Skeletal muscle tissue (tissue), 4 donors: Measurements from ENCODE around the gene SOBP. TPM values are rescaled to one million over a fixed set of nuclear protein-coding genes. Genes with fewer than 3 reads are reported as not detected.
"Not testable (repeated sequence)": the region's sequence is repeated elsewhere in the genome, so short reads cannot be mapped to it uniquely, and the experiment has no call there.

Experiments used
- H3K27ac ChIP-seq: one replicate; pipeline ENCODE4 v1.7.0; 2013; ENCODE audit warnings: mild to moderate bottlenecking, low read depth, low read length, inconsistent platforms
- H3K27me3 ChIP-seq, 3 donors: one replicate each; pipeline ENCODE4 v1.7.0; 2013; ENCODE audit warnings: low read length in 3 of 3; ENCODE audit not compliant: control insufficient read depth in 3 of 3, insufficient read depth in 3 of 3
- H3K36me3 ChIP-seq, 3 donors: one replicate each; pipeline ENCODE4 v1.7.0; 2013; ENCODE audit warnings: low read length in 3 of 3; ENCODE audit not compliant: control insufficient read depth in 3 of 3, insufficient read depth in 3 of 3
- H3K4me1 ChIP-seq, 3 donors: one replicate each; pipeline ENCODE4 v1.7.0; 2013; ENCODE audit warnings: low read length in 3 of 3, mild to moderate bottlenecking in 3 of 3; ENCODE audit not compliant: control insufficient read depth in 3 of 3, insufficient read depth in 3 of 3
- H3K4me3 ChIP-seq, 3 donors: one replicate each; pipeline ENCODE4 v1.7.0; 2013; ENCODE audit warnings: low read length in 3 of 3
- H3K9ac ChIP-seq, 3 donors: one replicate each; pipeline ENCODE4 v1.7.0; 2013; ENCODE audit warnings: low read length in 3 of 3, mild to moderate bottlenecking in 3 of 3, moderate library complexity in 2 of 3, low read depth in 1 of 3
- H3K9me3 ChIP-seq, 3 donors: one replicate each; pipeline ENCODE4 v1.7.0; 2013; ENCODE audit warnings: low read length in 3 of 3; ENCODE audit not compliant: control insufficient read depth in 3 of 3
- total RNA-seq: library from RNA; depleted of rRNA; stranded (reverse); fragments of >200 nt; gene quantifications from one replicate; pipeline ENCODE4 v1.2.3, GENCODE V29; 2014
- donor health status: Osteomylitis.

Gene SOBP
- total RNA-seq, 1 donor from 2014 or later: 20.4 TPM

- Histone ChIP-seq H3K27ac (peak overlapping the region; percentile 84), H3K4me1 (peaks cover 29 to 52% (median 31%) of the 10 kb centered on the region in 3 donors), H3K9ac (no peak overlapping the region), H3K9me3 (no peaks in the 10 kb centered on the region), H3K27me3 (no peaks in the 10 kb centered on the region), H3K4me3 (no peak overlapping the region), H3K36me3 (no peaks in the 10 kb centered on the region)
Observed at GRCh38 chr6:107496892-107497684, 7.2 kb downstream of the SOBP start.

- Histone ChIP-seq H3K9me3 (no peaks in the 10 kb centered on the region), H3K4me1 (peaks cover 0 to 8% (median 2%) of the 10 kb centered on the region in 3 donors), H3K27ac (no peak overlapping the region), H3K27me3 (no peaks in the 10 kb centered on the region), H3K36me3 (peaks cover 0 to 5% (median 0%) of the 10 kb centered on the region in 3 donors), H3K4me3 (no peak overlapping the region), H3K9ac (no peak overlapping the region)
Observed at GRCh38 chr6:107504270-107505026, 14.5 kb downstream of the SOBP start.

GRCh38 chr6:107506145-107506544 is 16.2 kb downstream of the SOBP start:
- no peak overlapping the region for H3K9ac ChIP-seq
- H3K4me1 ChIP-seq: peaks cover under 1 to 8% (median 3%) of the 10 kb centered on the region in 3 donors
- H3K36me3 ChIP-seq: peaks cover 0 to 5% (median 0%) of the 10 kb centered on the region in 3 donors
- no peak overlapping the region for H3K4me3 ChIP-seq
- H3K9me3 ChIP-seq: no peaks in the 10 kb centered on the region
- H3K27ac ChIP-seq: no peak overlapping the region
- no peaks in the 10 kb centered on the region for H3K27me3 ChIP-seq

DNA sequence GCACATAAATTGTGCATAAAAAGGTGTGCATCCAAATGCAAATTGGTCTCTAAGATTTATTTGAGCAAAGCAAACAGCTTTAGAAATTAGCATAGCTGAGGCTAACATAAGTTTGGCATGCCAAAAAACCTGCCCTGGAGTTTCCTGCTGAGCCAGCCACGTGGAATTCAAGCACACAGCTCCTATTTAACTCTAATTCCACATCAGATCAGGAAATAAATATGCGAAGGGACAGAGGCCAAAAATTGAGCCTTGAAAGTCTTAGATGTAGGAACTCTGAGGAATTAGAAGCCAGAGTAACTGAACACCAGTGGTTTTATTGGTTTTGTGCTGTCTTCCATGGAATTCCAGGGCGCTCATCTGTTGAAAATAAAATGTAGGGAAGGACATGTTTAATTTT is 19.6 kb downstream of the SOBP start:
- Histone ChIP-seq H3K36me3 (peaks cover 0 to 5% (median 4%) of the 10 kb centered on the region in 3 donors), H3K27me3 (no peaks in the 10 kb centered on the region), H3K4me1 (peaks cover 6 to 11% (median 9%) of the 10 kb centered on the region in 3 donors), H3K27ac (no peak overlapping the region), H3K9me3 (no peaks in the 10 kb centered on the region), H3K9ac (no peak overlapping the region), H3K4me3 (no peak overlapping the region)

DNA sequence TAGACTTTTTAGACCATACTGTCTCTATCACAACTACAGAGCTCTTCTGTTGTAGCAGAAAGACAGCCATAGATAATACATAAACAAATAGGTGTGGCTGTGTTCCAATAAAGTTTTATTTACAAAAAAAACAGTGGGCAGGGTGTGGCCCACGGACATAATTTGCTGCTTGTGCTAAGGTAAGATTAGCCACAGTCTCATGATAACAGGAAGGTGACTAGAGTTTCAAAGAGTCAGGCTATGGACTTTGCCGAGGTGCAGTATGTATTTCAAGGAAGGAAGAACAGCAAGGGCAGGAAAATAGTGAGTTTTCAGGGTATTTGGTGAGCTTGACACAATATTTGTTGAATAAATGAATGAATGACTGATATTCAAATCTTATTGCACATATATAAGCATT is 20.2 kb downstream of the SOBP start:
- Histone ChIP-seq H3K9me3 (no peaks in the 10 kb centered on the region), H3K27me3 (no peaks in the 10 kb centered on the region), H3K9ac (no peak overlapping the region), H3K4me3 (no peak overlapping the region), H3K36me3 (peaks cover 0 to 5% (median 4%) of the 10 kb centered on the region in 3 donors), H3K27ac (no peak overlapping the region), H3K4me1 (peaks cover 6 to 11% (median 9%) of the 10 kb centered on the region in 3 donors)

- peaks cover 0 to 5% (median 4%) of the 10 kb centered on the region in 3 donors for H3K36me3 ChIP-seq
- peak overlapping the region in 1 of 3 donors; percentile 47 for H3K9ac ChIP-seq
- peaks cover 6 to 11% (median 9%) of the 10 kb centered on the region in 3 donors for H3K4me1 ChIP-seq
- peak overlapping the region in 1 of 3 donors; percentile 16 for H3K4me3 ChIP-seq
- H3K27ac ChIP-seq: no peak overlapping the region
- H3K27me3 ChIP-seq: no peaks in the 10 kb centered on the region
- no peaks in the 10 kb centered on the region for H3K9me3 ChIP-seq
Observed at GRCh38 chr6:107511511-107511993, 21.6 kb downstream of the SOBP start.

- no peaks in the 10 kb centered on the region for H3K9me3 ChIP-seq
- no peak overlapping the region for H3K9ac ChIP-seq
- H3K4me3 ChIP-seq: no peak overlapping the region
- peaks cover 6 to 11% (median 9%) of the 10 kb centered on the region in 3 donors for H3K4me1 ChIP-seq
- peaks cover 0 to 8% (median 5%) of the 10 kb centered on the region in 3 donors for H3K36me3 ChIP-seq
- no peaks in the 10 kb centered on the region for H3K27me3 ChIP-seq
- H3K27ac ChIP-seq: no peak overlapping the region
Observed at GRCh38 chr6:107513214-107513613, 23.3 kb downstream of the SOBP start.

DNA sequence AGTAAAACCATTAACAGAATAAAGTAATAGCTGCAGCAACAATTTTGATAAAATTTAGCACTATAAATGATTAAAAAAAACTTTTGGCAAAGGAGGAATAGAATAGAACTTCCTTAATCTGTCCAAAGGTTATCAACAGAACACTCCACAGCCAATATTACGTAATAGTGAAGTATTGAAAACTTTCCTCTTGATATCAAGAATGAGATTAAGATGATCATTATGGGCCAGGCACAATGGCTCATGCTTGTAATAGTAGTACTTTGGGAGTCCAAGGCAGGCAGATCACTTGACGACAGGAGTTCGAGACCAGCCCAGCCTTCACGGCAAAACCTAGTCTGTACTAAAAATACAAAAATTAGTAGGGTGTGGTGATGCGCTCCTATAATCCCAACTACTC is 26.0 kb downstream of the SOBP start:
- H3K9me3 ChIP-seq: no peaks in the 10 kb centered on the region
- H3K4me1 ChIP-seq: peaks cover 6 to 9% (median 8%) of the 10 kb centered on the region in 3 donors
- H3K36me3 ChIP-seq: peaks cover 0 to 8% (median 7%) of the 10 kb centered on the region in 3 donors
- no peak overlapping the region for H3K9ac ChIP-seq
- H3K27ac ChIP-seq: no peak overlapping the region
- H3K27me3 ChIP-seq: no peaks in the 10 kb centered on the region
- no peak overlapping the region for H3K4me3 ChIP-seq

- no peak overlapping the region for H3K4me3 ChIP-seq
- no peak overlapping the region for H3K9ac ChIP-seq
- peaks cover 0 to 9% (median 8%) of the 10 kb centered on the region in 3 donors for H3K36me3 ChIP-seq
- H3K27ac ChIP-seq: no peak overlapping the region
- H3K4me1 ChIP-seq: no peaks in the 10 kb centered on the region
- no peaks in the 10 kb centered on the region for H3K9me3 ChIP-seq
- no peaks in the 10 kb centered on the region for H3K27me3 ChIP-seq
Observed at GRCh38 chr6:107517274-107517673, 27.4 kb downstream of the SOBP start.

GRCh38 chr6:107519224-107519623 is 29.3 kb downstream of the SOBP start:
- H3K4me3 ChIP-seq, H3K27me3 ChIP-seq, H3K27ac ChIP-seq, H3K9ac ChIP-seq, H3K4me1 ChIP-seq, H3K9me3 ChIP-seq, H3K36me3 ChIP-seq: not testable (repeated sequence)
